Hepatocyte (in vitro differentiated cells): ENCODE data around the gene CILP2.

ENCODE experiments used
- CTCF ChIP-seq: fragments of 200-600 bp; sonication (generic); IDR thresholded peaks from 2 replicates; pipeline ENCODE4 v1.5.1; 2016; ENCODE audit warnings: antibody characterized with exemption, mild to moderate bottlenecking; ENCODE audit not compliant: poor library complexity
- EZH2 ChIP-seq: fragments of 200-600 bp; sonication (generic); IDR thresholded peaks from 2 replicates; pipeline ENCODE4 v1.6.1; 2016; ENCODE audit warnings: antibody characterized with exemption, mild to moderate bottlenecking, borderline replicate concordance
- EZH2phosphoT487 ChIP-seq: fragments of 200-600 bp; sonication (generic); IDR thresholded peaks from one replicate; pipeline ENCODE4 v1.6.1; 2018; ENCODE audit warnings: antibody characterized with exemption, mild to moderate bottlenecking, low read depth, moderate library complexity; ENCODE audit not compliant: unreplicated experiment, severe bottlenecking

GRCh38 chr19:19502281-19502680 lies 35.8 kb upstream of the CILP2 start:
- TF ChIP-seq CTCF (no peak), EZH2 (no peak), EZH2phosphoT487 (no peak)
